GM12891 (cell line): ENCODE results near the gene WDPCP.

ENCODE experiments used
- POLR2A ChIP-seq: IDR thresholded peaks from 2 replicates; pipeline ENCODE4 v1.6.1; 2011; ENCODE audit warnings: low read depth, low read length, control low read depth
- POLR2AphosphoS5 ChIP-seq: IDR thresholded peaks from 2 replicates; pipeline ENCODE4 v1.6.1; 2011; ENCODE audit warnings: low read depth, low read length, control low read depth
- TAF1 ChIP-seq: IDR thresholded peaks from 2 replicates; pipeline ENCODE4 v1.6.1; 2011; ENCODE audit warnings: low read depth, low read length, control low read depth

DNA sequence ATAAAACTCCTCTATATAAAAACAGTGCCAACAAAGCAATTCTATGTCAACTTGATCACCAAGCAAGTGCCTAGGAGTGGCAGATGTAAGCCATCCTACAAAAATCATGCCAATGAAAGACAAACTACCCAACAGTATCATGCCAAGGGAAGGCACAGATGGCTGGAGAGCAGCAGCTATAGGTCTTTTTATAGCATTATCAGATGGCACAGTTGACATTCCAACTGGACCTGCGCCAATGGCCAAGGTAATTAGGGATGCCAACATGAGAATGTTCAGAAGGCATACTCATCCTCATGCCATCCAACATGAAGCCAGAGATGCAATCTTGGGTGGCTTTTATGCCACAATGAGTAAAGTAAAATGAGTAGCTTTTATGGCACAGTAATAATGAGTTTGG, 300.3 kb downstream of the WDPCP start:
- TF ChIP-seq POLR2A (no peak), TAF1 (no peak), POLR2AphosphoS5 (no peak)
